Gastrocnemius medialis (tissue), 4 donors: ENCODE measurements around the gene BTRC. TPM values are rescaled to one million over a fixed set of nuclear protein-coding genes. Genes with fewer than 3 reads are reported as not detected.

Source experiments
- ATAC-seq, 2 donors: fragments of 150-250 bp; one replicate each; pipeline ENCODE4 v1.9.1; 2016
- DNase-seq, 2 donors: peaks; one replicate each; pipeline ENCODE4 v3.0.0-alpha.2; 2019
- H3K27ac ChIP-seq, 4 donors: fragments of 200-600 bp; sonication (generic); 1 replicate in 1 of 4; 2 replicates in 3 of 4; pipeline ENCODE4 v1.5.1; 2016 to 2018; ENCODE audit warnings: mild to moderate bottlenecking in 2 of 4, moderate library complexity in 1 of 4
- H3K27me3 ChIP-seq, 3 donors: fragments of 200-600 bp; sonication (generic) in 2 of 3; 1 replicate in 1 of 3; 2 replicates in 2 of 3; pipeline versions ENCODE4 v1.5.1 to v1.6.0; 2016 to 2019; ENCODE audit warnings: mild to moderate bottlenecking in 1 of 3, moderate library complexity in 1 of 3
- H3K36me3 ChIP-seq, 2 donors: fragments of 200-600 bp; sonication (generic) in 1 of 2; one replicate each; pipeline ENCODE4 v1.5.1; 2017 to 2018
- H3K4me1 ChIP-seq, 2 donors: fragments of 200-600 bp; sonication (generic) in 1 of 2; one replicate each; pipeline ENCODE4 v1.5.1; 2016 to 2017; ENCODE audit warnings: mild to moderate bottlenecking in 2 of 2
- H3K4me3 ChIP-seq, 4 donors: fragments of 200-600 bp; sonication (generic) in 3 of 4; 1 replicate in 1 of 4; 2 replicates in 3 of 4; pipeline ENCODE4 v1.5.1; 2016 to 2019; ENCODE audit warnings: mild to moderate bottlenecking in 2 of 4
- H3K9me3 ChIP-seq, 3 donors: fragments of 200-600 bp; sonication (generic) in 2 of 3; 1 replicate in 1 of 3; 2 replicates in 2 of 3; pipeline ENCODE4 v1.5.1; 2016 to 2019
- CTCF ChIP-seq, 5 experiments: fragments of 450-650 bp in 3 of 5; fragments of 200-600 bp in 2 of 5; sonication (generic) in 2 of 5; IDR thresholded peaks in 4 of 5; conservative IDR thresholded peaks in 1 of 5; 1 replicate in 4 of 5; 2 replicates in 1 of 5; pipeline ENCODE4 v1.5.1; 2016 to 2019; ENCODE audit warnings: antibody characterized with exemption in 5 of 5, mild to moderate bottlenecking in 3 of 5, moderate library complexity in 3 of 5
- POLR2A ChIP-seq, 2 donors: fragments of 450-650 bp; IDR thresholded peaks; one replicate each; pipeline ENCODE4 v1.6.1; 2017; ENCODE audit warnings: antibody characterized with exemption in 2 of 2, mild to moderate bottlenecking in 2 of 2, moderate library complexity in 2 of 2
- in situ Hi-C, 4 donors: fragments of 200-750 bp; cut with MboI; loops; one replicate each; pipeline versions ENCODE4 v1.15.0 to v1.8.0; 2017; ENCODE audit warnings: low sequenced_read_pairs in 4 of 4
- intact Hi-C: fragments of 100-400 bp; cut with DNase I; formaldehyde crosslinking; loops from one replicate; pipeline ENCODE4 v1.15.1; 2023; ENCODE audit warnings: low total_unique reads
- total RNA-seq, 4 donors: library from RNA; depleted of rRNA; stranded (reverse); fragments of >200 nt; gene quantifications; one replicate each; pipeline versions ENCODE4 v1.1.0 to v1.2.3, GENCODE V29; 2016

BTRC gene
- total RNA-seq, 4 donors from 2014 or later = 8.7 to 17.3 (median 12.6) TPM

DNA sequence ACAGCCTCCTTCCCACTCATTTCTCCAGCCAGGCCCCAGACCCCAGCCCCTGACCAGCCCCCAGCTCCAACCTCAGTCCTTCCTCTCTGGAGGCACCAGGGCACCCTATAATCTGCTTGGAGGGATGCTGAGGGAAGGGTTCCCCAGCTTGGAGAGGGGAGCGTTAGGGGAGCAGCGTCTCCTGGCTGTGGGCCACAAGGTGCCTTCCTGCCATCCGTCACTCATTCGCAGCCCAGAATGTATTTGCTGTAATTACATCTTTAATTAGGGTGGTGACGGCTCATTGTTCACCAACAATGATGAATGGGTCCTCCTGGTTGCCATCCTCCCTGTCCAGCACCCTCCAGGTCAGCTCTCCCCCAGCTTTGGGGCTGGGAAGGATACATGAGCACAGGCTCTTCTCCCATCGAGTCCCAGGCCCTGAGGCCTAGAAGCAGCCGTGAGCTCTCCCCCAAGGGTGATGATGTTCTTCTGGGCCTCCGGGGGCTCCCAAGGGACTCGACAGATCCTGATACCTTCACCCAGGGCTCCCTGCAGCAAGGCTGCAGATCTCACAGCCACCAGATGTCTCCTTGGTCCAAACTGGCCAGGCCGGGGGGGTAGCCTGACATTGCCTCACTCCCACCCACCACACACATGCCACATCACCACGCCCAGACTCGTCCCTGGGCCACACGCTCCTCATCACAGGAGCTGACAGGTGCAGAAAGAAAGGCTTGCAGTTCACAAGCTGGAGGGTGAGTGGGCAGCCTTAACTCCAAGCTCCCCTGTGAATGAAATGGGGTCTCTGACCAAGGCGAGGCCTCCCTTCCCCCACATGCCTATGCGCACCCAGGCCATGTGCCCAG lies 207.3 kb downstream of the BTRC start:
- intact Hi-C loops (no loop called here), in situ Hi-C loops (loop anchor here (10.0 to 25.0 kb wide), 4 partner anchors 249 to 346 kb away; no protein-coding TSS in a partner anchor)
- H3K27me3 ChIP-seq = peaks cover 5 to 16% (median 16%) of the 10 kb centered on the region in 3 donors
- no peak for TF ChIP-seq POLR2A (IDR thresholded peaks at IDR 0.05)
- TF ChIP-seq CTCF (IDR thresholded peaks at IDR 0.05 in 4 of 5, conservative IDR thresholded peaks at IDR 0.05 in 1 of 5) = no peak
- no peaks in the 10 kb centered on the region for H3K9me3 ChIP-seq
- H3K4me1 ChIP-seq = peaks cover 0 to 3% of the 10 kb centered on the region in 2 donors
- H3K36me3 ChIP-seq = no peaks in the 10 kb centered on the region
- H3K27ac ChIP-seq = no peak overlapping the region
- H3K4me3 ChIP-seq = no peak overlapping the region
- ATAC-seq (no peak), DNase-seq (no peak)

GRCh38 chr10:101562231-101562630 lies 208.3 kb downstream of the BTRC start:
- H3K9me3 ChIP-seq = no peaks in the 10 kb centered on the region
- intact Hi-C loops (no loop called here), in situ Hi-C loops (loop anchor here (10.0 to 25.0 kb wide), 4 partner anchors 250 to 347 kb away; no protein-coding TSS in a partner anchor)
- no peak for TF ChIP-seq POLR2A (IDR thresholded peaks at IDR 0.05)
- TF ChIP-seq CTCF (IDR thresholded peaks at IDR 0.05 in 4 of 5, conservative IDR thresholded peaks at IDR 0.05 in 1 of 5) = no peak
- peaks cover 0 to 7% of the 10 kb centered on the region in 2 donors for H3K4me1 ChIP-seq
- DNase-seq (no peak), ATAC-seq (no peak)
- H3K4me3 ChIP-seq = no peak overlapping the region
- H3K27ac ChIP-seq = no peak overlapping the region
- no peaks in the 10 kb centered on the region for H3K36me3 ChIP-seq
- H3K27me3 ChIP-seq = peaks cover 14 to 25% (median 23%) of the 10 kb centered on the region in 3 donors

GRCh38 chr10:101563007-101563406 lies 209.0 kb downstream of the BTRC start:
- in situ Hi-C loops = loop anchor here (10.0 to 25.0 kb wide), 4 partner anchors 251 to 348 kb away; no protein-coding TSS in a partner anchor
- Histone ChIP-seq H3K4me1 (peaks cover 0 to 7% of the 10 kb centered on the region in 2 donors), H3K27ac (no peak overlapping the region), H3K36me3 (no peaks in the 10 kb centered on the region), H3K9me3 (no peaks in the 10 kb centered on the region), H3K4me3 (no peak overlapping the region), H3K27me3 (peaks cover 19 to 32% (median 30%) of the 10 kb centered on the region in 3 donors)
- DNase-seq (no peak), ATAC-seq (no peak)
- intact Hi-C loops = no loop called here
- TF ChIP-seq POLR2A (IDR thresholded peaks at IDR 0.05) (no peak), CTCF (IDR thresholded peaks at IDR 0.05 in 4 of 5, conservative IDR thresholded peaks at IDR 0.05 in 1 of 5) (no peak)

- H3K4me1 ChIP-seq = peaks cover 0 to 7% of the 10 kb centered on the region in 2 donors
- DNase-seq (no peak), ATAC-seq (no peak)
- H3K27ac ChIP-seq = no peak overlapping the region
- intact Hi-C loops (no loop called here), in situ Hi-C loops (loop anchor here (10.0 to 25.0 kb wide), 4 partner anchors 251 to 349 kb away; no protein-coding TSS in a partner anchor)
- H3K9me3 ChIP-seq = no peaks in the 10 kb centered on the region
- no peak for TF ChIP-seq CTCF (IDR thresholded peaks at IDR 0.05 in 4 of 5, conservative IDR thresholded peaks at IDR 0.05 in 1 of 5)
- TF ChIP-seq POLR2A (IDR thresholded peaks at IDR 0.05) = no peak
- H3K27me3 ChIP-seq = peaks cover 19 to 38% (median 34%) of the 10 kb centered on the region in 3 donors
- no peaks in the 10 kb centered on the region for H3K36me3 ChIP-seq
- no peak overlapping the region for H3K4me3 ChIP-seq
These were observed 209.6 kb downstream of the BTRC start for GRCh38 chr10:101563497-101564040.
